Neural crest cell (in vitro differentiated cells): ENCODE results near the gene PCOLCE2. TPM values are rescaled to one million over a fixed set of nuclear protein-coding genes. Genes with fewer than 3 reads are reported as not detected.
"Not testable (repeated sequence)": the region's sequence is repeated elsewhere in the genome, so short reads cannot be mapped to it uniquely, and the experiment has no call there.

Experiments
- DNase-seq: peaks from one replicate; pipeline ENCODE4 v3.0.0; 2021; ENCODE audit warnings: low read depth, mixed read lengths, low spot score
- H3K27ac Mint-ChIP-seq: one replicate; pipeline ENCODE4 v1.8.0; 2021; ENCODE audit warnings: mild to moderate bottlenecking, mixed read lengths; ENCODE audit not compliant: unreplicated experiment
- H3K27me3 Mint-ChIP-seq: 2 replicates; pipeline ENCODE4 v1.8.0; 2021; ENCODE audit warnings: low read depth, mild to moderate bottlenecking, mixed read lengths
- H3K36me3 Mint-ChIP-seq: 2 replicates; pipeline ENCODE4 v1.8.0; 2021; ENCODE audit warnings: low read depth, mild to moderate bottlenecking, mixed read lengths
- H3K4me1 Mint-ChIP-seq: 2 replicates; pipeline ENCODE4 v1.8.0; 2021; ENCODE audit warnings: mixed read lengths
- H3K4me3 Mint-ChIP-seq: one replicate; pipeline ENCODE4 v1.8.0; 2021; ENCODE audit warnings: mild to moderate bottlenecking, mixed read lengths
- H3K9me3 Mint-ChIP-seq: 2 replicates; pipeline ENCODE4 v1.8.0; 2021; ENCODE audit warnings: mixed read lengths
- CTCF ChIP-seq: fragments of 200-600 bp; sonication (generic); conservative IDR thresholded peaks from 2 replicates; pipeline ENCODE4 v1.5.0; 2021; ENCODE audit warnings: antibody characterized with exemption, mild to moderate bottlenecking
- total RNA-seq: library from RNA; stranded (reverse); gene quantifications from 2 replicates; pipeline ENCODE4 v1.2.1, GENCODE V29; 2021

PCOLCE2 gene
- total RNA-seq, 1 donor from 2014 or later: 4.9 TPM

DNA sequence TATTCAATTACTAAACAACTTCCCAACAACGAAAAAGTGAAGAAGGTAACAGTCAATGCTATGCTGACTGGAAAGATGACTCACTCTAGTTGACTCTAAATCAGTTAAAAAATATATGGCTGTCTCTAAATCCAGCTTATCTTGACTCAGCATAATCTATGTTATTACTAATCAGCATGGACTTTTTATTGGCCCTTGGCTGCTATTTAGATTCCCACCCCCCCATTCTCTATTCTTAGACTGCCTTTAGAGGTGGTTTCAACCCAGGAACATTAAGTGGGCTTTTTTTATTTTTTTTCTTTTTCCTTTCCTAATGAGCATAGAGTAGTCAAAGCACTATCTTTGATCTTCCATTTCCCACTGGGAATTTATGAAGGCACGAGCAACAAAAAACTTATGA is 1.9 kb downstream of the PCOLCE2 start:
- H3K4me1 Mint-ChIP-seq: peaks cover 10% of the 10 kb centered on the region
- H3K4me3 Mint-ChIP-seq: peak overlapping the region; percentile 41

GRCh38 chr3:142886021-142886420 is 2.9 kb downstream of the PCOLCE2 start:
- no peak for TF ChIP-seq CTCF
- Mint-ChIP-seq H3K27me3 (peaks cover 17% of the 10 kb centered on the region), H3K36me3 (no peaks in the 10 kb centered on the region), H3K4me3 (no peak overlapping the region), H3K4me1 (peaks cover 10% of the 10 kb centered on the region), H3K27ac (no peak overlapping the region), H3K9me3 (no peaks in the 10 kb centered on the region)
- no peak for DNase-seq

More for the DNA sequence above, 1.9 kb downstream of the PCOLCE2 start:
- Mint-ChIP-seq H3K36me3 (no peaks in the 10 kb centered on the region), H3K27ac (no peak overlapping the region), H3K9me3 (no peaks in the 10 kb centered on the region), H3K27me3 (peaks cover 21% of the 10 kb centered on the region)
- DNase-seq: no peak
- TF ChIP-seq CTCF: no peak

GRCh38 chr3:142884531-142884930 is 4.4 kb downstream of the PCOLCE2 start:
- Mint-ChIP-seq H3K36me3 (no peaks in the 10 kb centered on the region), H3K27ac (peak overlapping the region; percentile 59), H3K4me3 (no peak overlapping the region), H3K4me1 (peaks cover 9% of the 10 kb centered on the region), H3K9me3 (no peaks in the 10 kb centered on the region), H3K27me3 (peaks cover 9% of the 10 kb centered on the region)
- DNase-seq: no peak
- no peak for TF ChIP-seq CTCF

- H3K4me3 Mint-ChIP-seq, H3K4me1 Mint-ChIP-seq, DNase-seq, H3K36me3 Mint-ChIP-seq, H3K9me3 Mint-ChIP-seq, H3K27ac Mint-ChIP-seq, H3K27me3 Mint-ChIP-seq: not testable (repeated sequence)
These were observed 5.3 kb downstream of the PCOLCE2 start for GRCh38 chr3:142883534-142883933.

DNA sequence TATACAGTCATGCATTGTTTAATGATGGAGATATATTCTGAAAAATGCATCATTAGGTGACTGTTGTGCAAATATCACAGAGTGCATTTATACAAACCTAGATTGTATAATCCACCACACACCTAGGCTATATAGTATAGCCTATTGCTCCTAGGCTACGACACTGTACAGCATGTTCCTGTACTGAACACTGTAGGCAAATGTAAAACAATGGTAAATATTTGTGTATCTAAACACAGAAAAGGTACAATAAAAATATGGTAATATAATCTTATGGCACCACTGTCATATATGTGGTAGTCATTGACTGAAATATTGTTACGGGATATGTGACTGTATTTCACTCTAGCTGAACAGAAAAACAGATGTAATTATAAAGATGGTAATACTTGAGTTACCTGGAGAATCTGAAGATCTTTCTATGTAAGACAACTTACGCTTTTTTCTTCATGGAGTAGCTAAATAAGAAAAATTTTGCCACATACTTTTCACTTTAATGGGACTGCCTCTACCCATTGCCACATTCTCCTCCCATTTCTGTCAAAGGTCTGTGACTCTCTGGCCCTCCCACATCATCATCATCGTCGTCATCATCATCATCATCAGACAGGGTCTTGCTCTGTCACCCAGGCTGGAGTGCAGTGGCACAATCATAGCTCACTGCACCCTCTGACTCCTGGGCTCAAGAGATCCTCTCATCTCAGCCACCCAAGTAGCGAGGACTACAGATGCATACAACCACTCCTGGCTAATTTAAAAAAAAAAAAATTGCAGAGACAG is 7.2 kb downstream of the PCOLCE2 start:
- Mint-ChIP-seq H3K4me1 (no peaks in the 10 kb centered on the region), H3K27ac (no peak overlapping the region), H3K36me3 (no peaks in the 10 kb centered on the region), H3K27me3 (no peaks in the 10 kb centered on the region), H3K9me3 (no peaks in the 10 kb centered on the region), H3K4me3 (no peak overlapping the region)
- DNase-seq: no peak
- no peak for TF ChIP-seq CTCF

- Mint-ChIP-seq H3K36me3 (peaks cover 3% of the 10 kb centered on the region), H3K27ac (peak overlapping the region; percentile 43), H3K27me3 (no peaks in the 10 kb centered on the region), H3K4me1 (no peaks in the 10 kb centered on the region), H3K4me3 (no peak overlapping the region), H3K9me3 (no peaks in the 10 kb centered on the region)
- no peak for TF ChIP-seq CTCF
- no peak for DNase-seq
These were observed 10.1 kb downstream of the PCOLCE2 start for GRCh38 chr3:142878649-142879300.
